HG03457 (cell line): ENCODE measurements around the gene DCAF11.

Source experiments
- ATAC-seq: cut with Tn5 transposase; IDR thresholded peaks from one replicate; pipeline ENCODE4 v1.9.1; 2021; ENCODE audit warnings: moderate number of reproducible peaks; ENCODE audit not compliant: unreplicated experiment

DCAF11 gene

GRCh38 chr14:24078146-24078545, 36.4 kb upstream of the DCAF11 start:
- no peak for ATAC-seq

- no peak for ATAC-seq
Observed at GRCh38 chr14:24079491-24080141, 35.0 kb upstream of the DCAF11 start.

GRCh38 chr14:24080142-24080530, 34.4 kb upstream of the DCAF11 start:
- no peak for ATAC-seq

GRCh38 chr14:24080888-24081738, 33.5 kb upstream of the DCAF11 start:
- ATAC-seq = peak; percentile 62

- no peak for ATAC-seq
Observed at GRCh38 chr14:24081739-24082211, 32.8 kb upstream of the DCAF11 start.

- no peak for ATAC-seq
Observed at GRCh38 chr14:24082411-24083080, 32.0 kb upstream of the DCAF11 start.

- no peak for ATAC-seq
Observed at GRCh38 chr14:24083462-24083861, 31.1 kb upstream of the DCAF11 start.

GRCh38 chr14:24084440-24084839, 30.1 kb upstream of the DCAF11 start:
- ATAC-seq = no peak

GRCh38 chr14:24085215-24085614, 29.4 kb upstream of the DCAF11 start:
- no peak for ATAC-seq

GRCh38 chr14:24086193-24086955, 28.2 kb upstream of the DCAF11 start:
- ATAC-seq = no peak

GRCh38 chr14:24087004-24087403, 27.6 kb upstream of the DCAF11 start:
- no peak for ATAC-seq

GRCh38 chr14:24088095-24088494, 26.5 kb upstream of the DCAF11 start:
- ATAC-seq = no peak

- ATAC-seq = no peak
Observed at GRCh38 chr14:24089890-24090289, 24.7 kb upstream of the DCAF11 start.

- no peak for ATAC-seq
Observed at GRCh38 chr14:24092110-24092504, 22.5 kb upstream of the DCAF11 start.

- no peak for ATAC-seq
Observed at GRCh38 chr14:24092505-24093206, 21.9 kb upstream of the DCAF11 start.

- ATAC-seq = no peak
Observed at GRCh38 chr14:24093207-24093900, 21.2 kb upstream of the DCAF11 start.

- ATAC-seq = peak; percentile 42
Observed at GRCh38 chr14:24093901-24094840, 20.4 kb upstream of the DCAF11 start, which contains the start of gene PCK2. Gene PCK2 (plus strand): TSS chr14:24094311. CDS start chr14:24094406, 95 bp downstream.

- ATAC-seq = no peak
Observed at GRCh38 chr14:24094841-24095270, 19.7 kb upstream of the DCAF11 start.
